ENCODE data around the gene TSPAN18. TPM values are rescaled to one million over a fixed set of nuclear protein-coding genes. Genes with fewer than 3 reads are reported as not detected.

The TSPAN18 gene
- total RNA-seq, 4 donors from 2014 or later: 3.6 to 12.4 (median 8.2) TPM

DNA sequence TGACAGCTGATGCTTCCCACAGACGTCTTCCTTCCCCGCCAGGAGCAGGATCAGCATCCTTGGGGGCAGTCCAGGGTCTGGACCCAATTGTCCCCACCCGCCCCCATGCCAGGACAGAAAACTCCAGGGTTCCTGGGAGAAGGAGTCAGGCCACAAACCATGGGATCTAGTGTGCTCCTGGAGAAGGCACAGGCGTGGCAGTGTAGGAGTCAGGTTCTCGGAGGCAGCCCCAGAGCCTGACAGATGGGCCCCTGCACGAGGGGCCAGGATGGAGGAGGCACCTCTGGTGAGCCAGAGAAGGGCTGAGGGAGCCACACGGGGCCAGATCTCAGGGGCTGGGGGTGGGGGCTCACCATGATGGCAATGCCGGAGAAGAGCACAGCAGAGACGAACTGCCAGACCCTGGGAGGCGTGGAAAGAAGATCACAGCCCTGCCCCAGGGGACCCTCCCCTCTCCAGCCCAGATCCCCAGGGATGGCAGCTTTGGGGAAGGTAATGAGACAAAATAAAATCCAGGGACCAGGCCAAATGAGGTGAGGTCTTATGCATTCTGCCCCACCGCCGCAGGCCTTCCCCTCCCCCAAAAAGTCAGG, 210.3 kb downstream of the TSPAN18 start:
- Histone ChIP-seq H3K36me3 (no peaks in the 10 kb centered on the region), H3K4me3 (replicated peaks in 1 of 3) (no peak overlapping the region), H3K4me1 (peaks cover 0 to 25% of the 10 kb centered on the region in 2 donors), H3K27me3 (no peaks in the 10 kb centered on the region), H3K9me3 (no peaks in the 10 kb centered on the region), H3K27ac (no peak overlapping the region)
- DNase-seq: no peak
- intact Hi-C loops (cut with DNase I): loop anchor here (2.0 to 10.0 kb wide), 2 partner anchors 166 to 358 kb away; no protein-coding TSS in a partner anchor
- 85 to 86% methylated on average over 6 to 11 of the region's 12 CpGs for WGBS, 2 donors
- TF ChIP-seq POLR2A (IDR thresholded peaks at IDR 0.05): no peak
- no peak for TF ChIP-seq CTCF (IDR thresholded peaks at IDR 0.05)

DNA sequence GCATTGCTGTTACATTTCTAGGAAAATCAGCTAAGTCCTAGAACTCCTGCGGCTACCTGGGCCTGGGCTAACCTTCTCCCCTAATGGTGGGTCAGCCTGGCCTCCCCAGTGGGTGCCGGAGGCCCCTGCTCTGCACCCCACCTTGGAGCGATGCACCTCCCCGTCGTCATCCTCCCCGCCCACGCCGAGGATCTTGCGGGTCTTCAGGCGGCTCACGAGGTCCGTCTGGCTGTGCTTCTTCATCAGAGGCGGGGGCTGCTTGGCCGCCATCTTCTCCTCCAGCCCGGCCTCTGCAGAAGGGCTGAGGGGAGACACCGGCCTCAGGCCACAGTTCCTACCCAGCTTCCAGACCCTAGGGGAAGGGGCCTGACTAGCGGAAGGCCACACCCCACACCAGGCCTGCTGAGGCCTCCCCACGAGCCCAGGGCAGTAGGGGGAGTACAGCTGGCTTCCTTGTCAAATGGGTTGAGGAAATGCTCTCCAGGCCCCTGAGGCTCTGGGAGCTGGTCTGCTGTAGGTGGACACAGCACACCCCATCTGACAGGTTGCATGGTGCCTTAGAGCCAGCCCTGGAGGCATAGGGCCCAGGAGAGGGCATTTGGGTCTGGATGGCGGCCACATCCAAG, 211.4 kb downstream of the TSPAN18 start:
- no peak overlapping the region for H3K4me3 ChIP-seq (replicated peaks in 1 of 3)
- intact Hi-C loops (cut with DNase I): loop anchor here (10.0 kb wide), 1 partner anchor 357 kb away; no protein-coding TSS in a partner anchor
- DNase-seq: no peak
- no peaks in the 10 kb centered on the region for H3K36me3 ChIP-seq
- H3K9me3 ChIP-seq: no peaks in the 10 kb centered on the region
- peaks cover 7 to 34% of the 10 kb centered on the region in 2 donors for H3K4me1 ChIP-seq
- no peaks in the 10 kb centered on the region for H3K27me3 ChIP-seq
- no peak overlapping the region for H3K27ac ChIP-seq
- TF ChIP-seq CTCF (IDR thresholded peaks at IDR 0.05) (no peak), POLR2A (IDR thresholded peaks at IDR 0.05) (no peak)
- WGBS, 2 donors: 82 to 87% methylated on average over 14 to 18 of the region's 19 CpGs

DNA sequence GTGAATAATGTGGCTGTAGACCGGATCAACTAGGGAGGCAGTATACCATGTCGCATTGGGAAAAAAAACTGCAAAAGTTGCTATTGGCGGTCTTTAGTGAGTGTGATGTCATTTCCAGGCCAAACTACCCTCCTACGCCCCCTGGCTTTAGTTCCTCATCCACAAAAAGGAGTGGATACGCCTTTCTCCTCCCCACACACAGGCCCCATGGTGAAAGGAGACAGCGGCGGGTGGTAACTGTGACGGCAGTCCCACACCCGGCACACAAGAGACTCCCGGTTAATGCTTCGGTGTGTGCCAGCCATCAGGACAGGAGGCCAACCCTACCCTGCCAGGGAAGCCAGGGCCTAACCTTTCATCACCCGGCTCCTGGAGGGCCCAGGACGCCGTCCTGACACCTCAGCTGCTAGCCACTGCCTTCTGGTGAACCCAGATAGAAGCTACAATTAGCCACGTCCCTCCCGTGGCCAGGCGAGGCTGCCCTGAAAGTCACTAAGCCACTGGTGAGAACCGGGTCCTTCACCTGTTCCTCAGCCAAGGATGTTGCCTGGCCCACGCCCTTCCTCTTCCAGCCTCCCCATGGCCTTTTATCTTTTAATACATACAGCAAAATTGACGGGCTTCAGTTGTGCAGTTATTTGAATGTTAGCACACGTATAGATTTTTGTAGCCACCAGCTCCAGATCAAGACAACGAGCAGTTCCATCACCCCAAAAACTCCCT, 213.1 kb downstream of the TSPAN18 start:
- Histone ChIP-seq H3K4me3 (replicated peaks in 1 of 3) (no peak overlapping the region), H3K27ac (peak overlapping the region in 2 of 3 donors; percentile 27 to 54), H3K4me1 (peaks cover 23 to 51% of the 10 kb centered on the region in 2 donors), H3K27me3 (no peaks in the 10 kb centered on the region), H3K9me3 (no peaks in the 10 kb centered on the region), H3K36me3 (no peaks in the 10 kb centered on the region)
- TF ChIP-seq CTCF (IDR thresholded peaks at IDR 0.05) (peak in 1 of 6 experiments; percentile 18), POLR2A (IDR thresholded peaks at IDR 0.05) (no peak)
- WGBS, 2 donors: 72 to 79% methylated on average over 22 of the region's 22 CpGs
- no peak for DNase-seq
- intact Hi-C loops (cut with DNase I): loop anchor here (10.0 kb wide), 1 partner anchor 355 kb away; no protein-coding TSS in a partner anchor

GRCh38 chr11:44940404-44940803, 213.6 kb downstream of the TSPAN18 start:
- no peak for DNase-seq
- Histone ChIP-seq H3K36me3 (no peaks in the 10 kb centered on the region), H3K27ac (peak overlapping the region in 2 of 3 donors; percentile 27 to 54), H3K4me3 (replicated peaks in 1 of 3) (no peak overlapping the region), H3K27me3 (no peaks in the 10 kb centered on the region), H3K9me3 (no peaks in the 10 kb centered on the region), H3K4me1 (peaks cover 29 to 56% of the 10 kb centered on the region in 2 donors)
- 57 to 70% methylated on average over 7 of the region's 7 CpGs for WGBS, 2 donors
- intact Hi-C loops (cut with DNase I): no loop called here
- TF ChIP-seq CTCF (IDR thresholded peaks at IDR 0.05): no peak
- TF ChIP-seq POLR2A (IDR thresholded peaks at IDR 0.05): no peak

Data from thyroid gland (tissue), 4 donors.